ENCODE data around the gene JAZF1. TPM values are rescaled to one million over a fixed set of nuclear protein-coding genes. Genes with fewer than 3 reads are reported as not detected.
"Not testable (repeated sequence)": the region's sequence is repeated elsewhere in the genome, so short reads cannot be mapped to it uniquely, and the experiment has no call there.

Gene JAZF1
- polyA plus RNA-seq, 3 donors: 2.6 to 25.1 (median 8.3) TPM

DNA sequence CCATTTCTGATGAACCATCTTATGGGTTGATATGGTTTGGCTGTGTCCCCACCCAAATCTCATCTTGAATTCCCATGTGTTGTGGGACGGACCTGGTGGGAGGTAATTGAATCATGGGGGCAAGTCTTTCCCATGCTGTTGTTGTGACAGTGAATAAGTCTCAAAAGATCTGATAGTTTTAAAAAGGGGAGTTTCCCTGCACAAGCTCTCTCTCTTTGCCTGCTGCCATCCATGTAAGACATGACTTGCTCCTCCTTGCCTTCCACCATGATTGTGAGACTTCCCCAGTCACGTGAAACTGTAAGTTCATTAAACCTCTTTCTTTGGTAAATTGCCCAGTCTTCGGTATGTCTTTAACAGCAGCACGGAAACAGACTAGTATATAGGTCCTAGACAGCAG is 166.3 kb downstream of the JAZF1 start:
- H3K27ac ChIP-seq (ENCODE audit: low read depth, low read length): not testable (repeated sequence)
- 95 to 96% (median 95%) methylated on average over 4 of the region's 4 CpGs for WGBS, 3 donors

GRCh38 chr7:28013441-28013840 is 167.2 kb downstream of the JAZF1 start:
- no peak overlapping the region for H3K27ac ChIP-seq (ENCODE audit: low read depth, low read length)
- 95 to 99% (median 95%) methylated on average over 5 of the region's 5 CpGs for WGBS, 3 donors

- 92 to 97% (median 94%) methylated on average over 2 of the region's 2 CpGs for WGBS, 3 donors
- H3K27ac ChIP-seq (ENCODE audit: low read depth, low read length): no peak overlapping the region
Measured at GRCh38 chr7:28013019-28013418, 167.6 kb downstream of the JAZF1 start.

DNA sequence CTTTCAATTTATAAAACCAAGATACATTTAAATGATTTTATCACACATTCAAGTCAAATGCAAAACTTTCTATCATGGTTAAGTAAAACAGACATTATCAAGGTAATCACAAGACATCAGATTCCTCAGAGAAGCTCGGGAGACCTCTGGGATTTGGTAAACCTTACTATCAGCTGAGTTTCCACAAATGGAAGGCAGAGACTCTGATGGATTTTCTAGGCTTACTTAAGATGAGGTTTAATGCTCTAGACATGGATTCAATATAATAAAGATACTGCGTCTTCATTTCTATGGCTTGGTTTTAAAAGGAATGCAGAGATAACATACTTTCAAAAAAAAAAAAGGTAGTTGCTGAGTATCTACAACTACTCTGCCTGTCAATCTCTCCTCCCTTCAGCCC is 171.7 kb downstream of the JAZF1 start:
- no peak overlapping the region for H3K27ac ChIP-seq (ENCODE audit: low read depth, low read length)
- 65 to 87% (median 68%) methylated on average over 2 of the region's 2 CpGs for WGBS, 3 donors

GRCh38 chr7:28008171-28008570 is 172.4 kb downstream of the JAZF1 start:
- WGBS, 3 donors: 60 to 89% (median 75%) methylated on average over 3 of the region's 3 CpGs
- H3K27ac ChIP-seq (ENCODE audit: low read depth, low read length): no peak overlapping the region

DNA sequence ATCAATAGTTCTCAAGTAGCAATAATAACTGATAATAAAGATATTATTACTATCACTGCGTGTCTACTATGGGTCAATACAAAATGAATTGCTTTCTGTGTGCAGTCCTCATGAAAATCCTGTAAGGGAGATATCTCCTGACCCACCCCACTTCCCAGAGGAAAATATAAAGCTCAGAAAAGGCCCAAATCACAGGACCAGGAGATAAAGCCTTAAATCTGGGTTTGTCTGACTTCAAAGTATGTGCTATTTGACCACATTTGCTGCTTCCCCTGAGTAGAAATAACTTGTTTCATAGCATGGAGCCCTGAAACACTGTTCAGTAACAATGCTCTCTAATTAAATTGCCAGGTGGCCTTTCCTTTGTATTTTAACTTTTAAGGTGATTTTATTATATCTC is 174.1 kb downstream of the JAZF1 start:
- 89 to 97% (median 97%) methylated on average over 1 of the region's 1 CpG for WGBS, 3 donors
- no peak overlapping the region for H3K27ac ChIP-seq (ENCODE audit: low read depth, low read length)

DNA sequence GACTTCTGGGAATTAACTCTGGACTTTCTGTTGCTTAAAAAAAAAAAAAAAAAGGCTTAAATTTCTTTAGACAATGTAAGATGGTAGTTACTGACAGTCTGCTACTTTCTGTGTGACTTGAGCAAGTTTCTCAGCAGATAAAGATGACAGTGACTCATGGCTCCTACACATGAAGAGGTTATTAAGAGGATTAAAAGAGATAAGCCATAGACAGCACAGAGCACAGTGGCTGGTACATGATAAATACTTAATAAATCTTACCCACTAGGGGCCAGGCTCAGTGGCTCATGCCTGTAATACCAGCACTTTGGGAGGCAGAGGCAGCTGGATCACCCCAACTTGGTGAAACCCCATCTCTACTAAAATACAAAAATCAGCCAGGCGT is 174.8 kb downstream of the JAZF1 start:
- H3K27ac ChIP-seq (ENCODE audit: low read depth, low read length): no peak overlapping the region
- WGBS, 3 donors: 90 to 95% (median 90%) methylated on average over 1 of the region's 1 CpG

- no peak overlapping the region for H3K27ac ChIP-seq (ENCODE audit: low read depth, low read length)
- WGBS, 3 donors: 49 to 69% (median 58%) methylated on average over 7 of the region's 7 CpGs
Measured at GRCh38 chr7:28005075-28005846, 175.3 kb downstream of the JAZF1 start.

GRCh38 chr7:28003408-28003807 is 177.2 kb downstream of the JAZF1 start:
- H3K27ac ChIP-seq (ENCODE audit: low read depth, low read length): no peak overlapping the region
- 96 to 98% (median 97%) methylated on average over 2 of the region's 2 CpGs for WGBS, 3 donors

DNA sequence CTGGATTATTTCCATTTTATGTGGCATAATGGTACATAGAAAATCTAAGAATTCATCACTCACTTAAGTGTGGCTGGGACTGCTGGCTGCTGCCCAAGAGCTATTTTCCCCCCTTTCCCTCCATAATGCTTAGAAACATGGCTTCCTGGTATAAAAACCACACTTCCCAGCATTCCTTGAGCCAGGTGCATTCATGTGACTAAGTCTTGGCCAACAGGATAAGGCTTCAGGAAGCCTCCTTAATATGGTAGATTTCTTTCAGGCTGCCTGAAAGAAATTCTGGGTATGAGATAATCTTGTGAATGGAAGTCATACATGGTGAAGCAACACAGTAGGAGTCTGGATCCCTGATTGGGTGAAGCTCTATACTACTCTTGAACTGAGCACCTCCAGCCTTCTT is 178.0 kb downstream of the JAZF1 start:
- no peak overlapping the region for H3K27ac ChIP-seq (ENCODE audit: low read depth, low read length)

DNA sequence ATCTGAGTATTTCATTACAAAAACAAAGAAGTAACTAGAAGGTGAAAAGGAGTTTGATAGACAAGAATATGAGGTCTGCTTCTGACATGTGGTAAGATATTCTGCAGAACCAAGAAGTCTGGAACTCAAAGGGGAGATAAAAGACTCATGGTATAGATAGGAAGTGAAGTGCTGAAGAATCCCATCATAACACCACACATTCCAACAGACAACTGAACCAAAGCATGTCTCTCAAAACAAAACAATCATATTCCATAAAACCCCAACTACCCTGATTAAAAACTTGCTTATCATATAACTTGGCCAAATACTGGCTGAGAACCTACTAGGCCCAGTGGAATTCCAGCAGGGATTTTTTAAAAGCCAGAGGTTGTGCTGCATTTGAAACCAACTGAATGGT is 178.7 kb downstream of the JAZF1 start:
- H3K27ac ChIP-seq (ENCODE audit: low read depth, low read length): no peak overlapping the region

- WGBS, 3 donors: 78 to 98% (median 90%) methylated on average over 3 of the region's 3 CpGs
- H3K27ac ChIP-seq (ENCODE audit: low read depth, low read length): no peak overlapping the region
Measured at GRCh38 chr7:27999829-28000228, 180.8 kb downstream of the JAZF1 start.

GRCh38 chr7:27998382-27998781 is 182.2 kb downstream of the JAZF1 start:
- 50 to 96% (median 61%) methylated on average over 2 of the region's 2 CpGs for WGBS, 3 donors
- no peak overlapping the region for H3K27ac ChIP-seq (ENCODE audit: low read depth, low read length)

DNA sequence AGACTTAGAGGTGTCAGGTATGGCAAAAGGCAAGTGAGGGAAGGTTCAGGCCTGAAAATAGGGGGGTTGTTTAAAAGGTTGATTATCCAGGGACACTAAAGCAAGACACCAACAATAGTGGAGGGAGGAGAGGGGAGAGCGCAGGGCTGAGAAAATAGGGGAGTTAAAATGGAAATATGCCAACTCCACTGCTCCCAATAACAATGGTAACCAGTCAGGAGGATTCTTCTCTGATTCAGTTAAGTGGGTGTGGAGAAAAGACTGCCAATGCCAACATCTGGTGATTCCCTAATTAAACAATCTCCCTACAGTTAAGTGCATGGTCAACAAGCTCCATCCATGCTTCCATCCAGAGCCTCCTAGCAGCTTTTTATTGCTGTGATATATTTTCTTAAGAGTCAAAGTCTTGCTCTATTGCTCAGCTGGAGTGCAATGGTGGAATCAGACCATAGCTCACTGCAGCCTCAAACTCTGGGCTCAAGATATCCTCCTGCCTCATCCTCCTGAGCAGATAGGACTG is 183.3 kb downstream of the JAZF1 start:
- no peak overlapping the region for H3K27ac ChIP-seq (ENCODE audit: low read depth, low read length)
- WGBS, 3 donors: 100% methylated on average over 1 of the region's 1 CpG

DNA sequence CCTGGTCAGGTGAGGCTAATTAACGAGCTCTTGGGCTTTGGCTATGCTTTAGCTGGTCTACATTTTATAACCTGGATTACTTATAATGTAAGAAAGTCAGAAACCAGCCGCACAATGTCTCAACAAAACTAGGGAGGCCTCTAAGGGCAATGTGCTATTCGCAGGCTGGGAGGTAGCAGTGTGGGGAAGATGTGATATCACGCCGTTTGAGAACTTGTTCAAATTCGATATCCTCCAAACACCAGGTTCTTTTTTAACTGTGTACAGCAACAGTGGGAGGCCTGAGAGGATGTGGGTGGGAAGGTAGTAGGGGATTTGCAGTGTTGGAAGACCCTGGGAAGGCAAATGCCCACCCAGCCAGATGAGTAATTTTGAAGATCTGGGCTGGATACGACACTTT is 184.5 kb downstream of the JAZF1 start:
- H3K27ac ChIP-seq (ENCODE audit: low read depth, low read length): no peak overlapping the region
- 94 to 97% (median 95%) methylated on average over 7 of the region's 7 CpGs for WGBS, 3 donors

DNA sequence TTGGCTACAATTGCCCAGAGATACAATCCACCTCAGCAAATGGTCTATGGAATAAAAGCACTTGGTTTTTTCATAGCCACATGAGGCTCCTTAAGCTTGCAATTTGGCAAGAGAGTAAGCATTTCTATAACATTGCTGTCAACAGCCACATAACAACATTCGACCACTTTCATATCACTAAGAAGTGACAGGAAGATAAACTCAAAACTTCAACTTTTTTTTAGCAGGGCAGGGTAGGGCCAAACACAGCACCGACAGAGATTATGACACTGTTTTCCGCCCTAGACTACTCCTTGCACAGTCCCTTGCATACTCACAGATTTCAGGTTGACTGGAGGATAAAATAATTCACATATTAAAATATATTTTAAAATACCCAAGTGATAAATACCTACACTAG is 185.4 kb downstream of the JAZF1 start:
- no peak overlapping the region for H3K27ac ChIP-seq (ENCODE audit: low read depth, low read length)
- 72 to 87% (median 85%) methylated on average over 3 of the region's 3 CpGs for WGBS, 3 donors

DNA sequence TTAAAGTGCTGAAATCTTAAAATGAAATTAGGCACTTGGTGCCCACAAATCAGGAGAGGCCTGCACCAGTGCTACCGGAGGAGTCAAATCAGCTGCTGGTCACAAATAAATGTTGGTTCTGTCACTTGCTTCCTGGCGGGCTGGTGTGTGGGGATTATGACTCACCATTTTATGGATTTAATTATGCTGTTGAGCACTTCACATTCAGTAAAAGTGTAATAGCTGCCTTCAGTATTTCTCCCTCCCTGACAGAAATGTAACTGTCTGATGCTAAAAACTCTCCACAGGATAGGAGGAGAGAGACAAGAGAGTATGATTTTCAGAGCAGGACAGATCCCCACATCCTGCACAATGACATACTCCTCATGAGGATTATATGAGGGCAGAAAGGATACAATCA is 186.0 kb downstream of the JAZF1 start:
- 45 to 88% (median 47%) methylated on average over 2 of the region's 2 CpGs for WGBS, 3 donors
- no peak overlapping the region for H3K27ac ChIP-seq (ENCODE audit: low read depth, low read length)

- H3K27ac ChIP-seq (ENCODE audit: low read depth, low read length): no peak overlapping the region
- 66 to 77% (median 71%) methylated on average over 8 of the region's 8 CpGs for WGBS, 3 donors
Measured at GRCh38 chr7:27992755-27993493, 187.7 kb downstream of the JAZF1 start.

- WGBS, 3 donors: 55 to 82% (median 70%) methylated on average over 4 of the region's 4 CpGs
- H3K27ac ChIP-seq (ENCODE audit: low read depth, low read length): no peak overlapping the region
Measured at GRCh38 chr7:27992097-27992496, 188.5 kb downstream of the JAZF1 start.

GRCh38 chr7:27991006-27991528 is 189.5 kb downstream of the JAZF1 start:
- no peak overlapping the region for H3K27ac ChIP-seq (ENCODE audit: low read depth, low read length)
